Keratinocyte (primary cell): ENCODE results near the gene PLA2R1. TPM values are rescaled to one million over a fixed set of nuclear protein-coding genes. Genes with fewer than 3 reads are reported as not detected.

Experiments used
- DNase-seq: peaks from one replicate; pipeline ENCODE4 v3.0.0-alpha.2; 2011; ENCODE audit warnings: low read depth, missing footprints, low spot score
- FAIRE-seq: peaks from 2 replicates; lab custom pipeline; 2011; peaks lifted over from hg19 to GRCh38; lab: Jason Lieb, UNC
- H2AFZ ChIP-seq: 2 replicates; pipeline ENCODE4 v1.6.0; 2012; ENCODE audit warnings: low read length, control low read depth, inconsistent platforms; ENCODE audit not compliant: control insufficient read depth
- H3K27ac ChIP-seq: 2 replicates; pipeline ENCODE4 v1.5.1; 2011; ENCODE audit warnings: low read length; ENCODE audit not compliant: control insufficient read depth, insufficient read depth
- H3K27me3 ChIP-seq: 3 replicates; pipeline ENCODE4 v1.6.0; 2011; ENCODE audit warnings: low read length; ENCODE audit not compliant: control insufficient read depth, insufficient read depth; ENCODE audit errors: extremely low read depth
- H3K36me3 ChIP-seq, 2 experiments: 2 replicates in 1 of 2; 3 replicates in 1 of 2; pipeline ENCODE4 v1.5.1; 2011; ENCODE audit warnings: low read length in 2 of 2, mild to moderate bottlenecking in 1 of 2; ENCODE audit not compliant: control insufficient read depth in 2 of 2, insufficient read depth in 2 of 2; ENCODE audit errors: extremely low read depth in 1 of 2
- H3K4me1 ChIP-seq: 3 replicates; pipeline ENCODE4 v1.5.1; 2011; ENCODE audit warnings: low read length; ENCODE audit not compliant: control insufficient read depth, insufficient read depth; ENCODE audit errors: extremely low read depth
- H3K4me2 ChIP-seq: 3 replicates; pipeline ENCODE4 v1.6.0; 2011; ENCODE audit warnings: low read depth, low read length; ENCODE audit not compliant: control insufficient read depth, insufficient read depth; ENCODE audit errors: extremely low read depth
- H3K4me3 ChIP-seq, 3 experiments: fragments of 200-600 bp in 1 of 3; sonication (generic) in 1 of 3; 2 replicates in 2 of 3; 3 replicates in 1 of 3; pipeline ENCODE4 v1.5.1; 2011 to 2016; ENCODE audit warnings: low read length in 3 of 3, mild to moderate bottlenecking in 3 of 3, control low read depth in 2 of 3, inconsistent platforms in 1 of 3, low read depth in 1 of 3, mixed read lengths in 1 of 3, mixed run types in 1 of 3, moderate library complexity in 1 of 3; ENCODE audit not compliant: control insufficient read depth in 2 of 3, insufficient read depth in 2 of 3; ENCODE audit errors: extremely low read depth in 1 of 3
- H3K79me2 ChIP-seq: 2 replicates; pipeline ENCODE4 v1.6.0; 2012; ENCODE audit warnings: low read length; ENCODE audit not compliant: control insufficient read depth, insufficient read depth
- H3K9ac ChIP-seq: 3 replicates; pipeline ENCODE4 v1.6.0; 2011; ENCODE audit warnings: low read length; ENCODE audit not compliant: control insufficient read depth, insufficient read depth; ENCODE audit errors: extremely low read depth
- H3K9me1 ChIP-seq: 3 replicates; pipeline ENCODE4 v1.6.0; 2011; ENCODE audit warnings: low read length; ENCODE audit not compliant: control insufficient read depth, insufficient read depth; ENCODE audit errors: extremely low read depth
- H3K9me3 ChIP-seq: 2 replicates; pipeline ENCODE4 v1.5.1; 2012; ENCODE audit warnings: low read depth, low read length; ENCODE audit not compliant: control insufficient read depth
- H4K20me1 ChIP-seq: 3 replicates; pipeline ENCODE4 v1.6.0; 2011; ENCODE audit warnings: low read length; ENCODE audit not compliant: control insufficient read depth, insufficient read depth; ENCODE audit errors: extremely low read depth
- EZH2 ChIP-seq: IDR thresholded peaks from one replicate; pipeline ENCODE4 v1.6.1; 2012; ENCODE audit warnings: inconsistent platforms, mild to moderate bottlenecking, low read length, moderate library complexity
- dilution Hi-C: fragments of 300-500 bp; cut with MboI; formaldehyde crosslinking; loops from one replicate; pipeline ENCODE4 v1.7.0; 2020; ENCODE audit warnings: low sequenced_read_pairs; ENCODE audit not compliant: extremely low pct_ligation_motif_present
- polyA plus RNA-seq, 5 experiments: library from polyadenylated mRNA; depleted of rRNA in 3 of 5; stranded (reverse) in 3 of 5; stranded (forward) in 1 of 5; unstranded in 1 of 5; fragments of >200 nt; gene quantifications; 1 replicate in 1 of 5; 2 replicates in 3 of 5; 3 replicates in 1 of 5; pipeline versions ENCODE4 v1.2.1 to v1.2.3, GENCODE V29; 2011 to 2012; ENCODE audit warnings: missing spikeins in 2 of 5, low read depth in 1 of 5, low replicate concordance in 1 of 5
- TF ChIP-seq, protein P1 (sequence below), 3 experiments: IDR thresholded peaks in 1 of 3; conservative IDR thresholded peaks in 1 of 3; optimal IDR thresholded peaks in 1 of 3; 2 replicates in 2 of 3; 3 replicates in 1 of 3; pipeline versions ENCODE3 to v1.5.1; 2011; ENCODE audit warnings: low read length in 3 of 3, mild to moderate bottlenecking in 3 of 3, moderate library complexity in 2 of 3, control low read depth in 1 of 3, inconsistent platforms in 1 of 3; ENCODE audit not compliant: insufficient read depth in 2 of 3; ENCODE audit errors: extremely low read depth in 1 of 3

Gene PLA2R1
- polyA plus RNA-seq, 1 donor (not counting 4 experiments of a cell fraction or from before 2014, with no cell fraction given): 12.3 TPM

DNA sequence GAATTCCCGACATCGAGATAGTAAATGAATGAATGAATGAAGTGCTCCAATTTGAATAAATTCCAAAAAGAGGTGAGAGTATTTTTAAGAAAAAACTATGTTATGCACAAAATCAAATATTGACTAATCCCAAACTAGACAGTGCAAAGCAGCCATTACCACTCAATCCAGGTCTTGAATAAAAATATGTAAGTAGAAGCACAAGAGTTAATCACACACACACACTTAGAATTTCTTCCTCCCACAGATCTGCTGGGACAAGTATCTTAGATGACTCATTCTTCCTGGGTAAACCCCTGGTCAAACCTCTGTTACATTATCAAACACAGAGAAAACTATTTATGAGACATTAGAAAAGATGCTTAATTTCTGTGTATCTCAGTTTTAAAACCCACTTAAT lies 102.0 kb downstream of the PLA2R1 start:
- no peaks in the 10 kb centered on the region for H3K36me3 ChIP-seq
- H3K4me1 ChIP-seq: peaks cover 22% of the 10 kb centered on the region
- no peak for TF ChIP-seq EZH2
- TF ChIP-seq, protein P1, sequence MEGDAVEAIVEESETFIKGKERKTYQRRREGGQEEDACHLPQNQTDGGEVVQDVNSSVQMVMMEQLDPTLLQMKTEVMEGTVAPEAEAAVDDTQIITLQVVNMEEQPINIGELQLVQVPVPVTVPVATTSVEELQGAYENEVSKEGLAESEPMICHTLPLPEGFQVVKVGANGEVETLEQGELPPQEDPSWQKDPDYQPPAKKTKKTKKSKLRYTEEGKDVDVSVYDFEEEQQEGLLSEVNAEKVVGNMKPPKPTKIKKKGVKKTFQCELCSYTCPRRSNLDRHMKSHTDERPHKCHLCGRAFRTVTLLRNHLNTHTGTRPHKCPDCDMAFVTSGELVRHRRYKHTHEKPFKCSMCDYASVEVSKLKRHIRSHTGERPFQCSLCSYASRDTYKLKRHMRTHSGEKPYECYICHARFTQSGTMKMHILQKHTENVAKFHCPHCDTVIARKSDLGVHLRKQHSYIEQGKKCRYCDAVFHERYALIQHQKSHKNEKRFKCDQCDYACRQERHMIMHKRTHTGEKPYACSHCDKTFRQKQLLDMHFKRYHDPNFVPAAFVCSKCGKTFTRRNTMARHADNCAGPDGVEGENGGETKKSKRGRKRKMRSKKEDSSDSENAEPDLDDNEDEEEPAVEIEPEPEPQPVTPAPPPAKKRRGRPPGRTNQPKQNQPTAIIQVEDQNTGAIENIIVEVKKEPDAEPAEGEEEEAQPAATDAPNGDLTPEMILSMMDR (optimal IDR thresholded peaks at IDR 0.05 in 1 of 3, IDR thresholded peaks at IDR 0.05 in 1 of 3, conservative IDR thresholded peaks at IDR 0.05 in 1 of 3; ENCODE audit: extremely low read depth in 1 of 3, insufficient read depth in 2 of 3, low read length in 3 of 3): no peak
- no peaks in the 10 kb centered on the region for H3K79me2 ChIP-seq
- H2AFZ ChIP-seq: no peak overlapping the region
- dilution Hi-C loops: no loop called here
- H3K9me3 ChIP-seq: no peaks in the 10 kb centered on the region
- H4K20me1 ChIP-seq: no peaks in the 10 kb centered on the region
- peak overlapping the region in 2 of 3 experiments; percentile 47 to 59 for H3K4me3 ChIP-seq
- FAIRE-seq (peak; percentile 73), DNase-seq (peak; percentile 92)
- H3K9me1 ChIP-seq: no peaks in the 10 kb centered on the region
- H3K27me3 ChIP-seq: no peaks in the 10 kb centered on the region
- H3K27ac ChIP-seq: peak overlapping the region; percentile 91
- H3K9ac ChIP-seq: peak overlapping the region; percentile 53
- H3K4me2 ChIP-seq: peak overlapping the region; percentile 97

DNA sequence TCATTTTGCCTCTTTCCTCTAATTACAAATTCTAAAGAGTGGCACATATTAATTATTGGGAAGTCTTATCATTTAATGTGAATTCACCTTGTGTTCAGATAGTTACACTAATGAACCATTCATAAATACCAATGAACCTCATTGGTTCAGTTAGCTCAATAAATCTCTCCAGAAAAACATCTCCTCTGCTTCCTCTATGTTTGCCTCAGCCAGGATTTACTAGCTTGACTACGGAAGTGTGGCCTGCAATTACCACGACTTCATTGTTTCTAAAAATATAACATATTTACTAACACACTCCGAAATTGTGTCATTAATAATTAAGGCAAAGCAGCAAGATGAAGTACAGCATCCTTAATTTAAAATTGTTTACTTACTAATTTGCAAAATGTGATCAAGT lies 103.3 kb downstream of the PLA2R1 start:
- no peak overlapping the region for H3K4me2 ChIP-seq
- H3K27me3 ChIP-seq: no peaks in the 10 kb centered on the region
- DNase-seq (no peak), FAIRE-seq (no peak)
- no peak overlapping the region for H2AFZ ChIP-seq
- H3K27ac ChIP-seq: no peak overlapping the region
- dilution Hi-C loops: no loop called here
- no peak overlapping the region for H3K4me3 ChIP-seq
- no peaks in the 10 kb centered on the region for H3K9me3 ChIP-seq
- no peak overlapping the region for H3K9ac ChIP-seq
- TF ChIP-seq, protein P1 (optimal IDR thresholded peaks at IDR 0.05 in 1 of 3, IDR thresholded peaks at IDR 0.05 in 1 of 3, conservative IDR thresholded peaks at IDR 0.05 in 1 of 3; ENCODE audit: extremely low read depth in 1 of 3, insufficient read depth in 2 of 3, low read length in 3 of 3): no peak
- no peak for TF ChIP-seq EZH2
- H4K20me1 ChIP-seq: no peaks in the 10 kb centered on the region
- H3K9me1 ChIP-seq: no peaks in the 10 kb centered on the region
- H3K36me3 ChIP-seq: peaks cover 0 to 1% of the 10 kb centered on the region in 2 experiments
- peaks cover 22% of the 10 kb centered on the region for H3K4me1 ChIP-seq
- no peaks in the 10 kb centered on the region for H3K79me2 ChIP-seq
